ENCODE measurements around the gene FBXL7.

- TF ChIP-seq, protein P1, sequence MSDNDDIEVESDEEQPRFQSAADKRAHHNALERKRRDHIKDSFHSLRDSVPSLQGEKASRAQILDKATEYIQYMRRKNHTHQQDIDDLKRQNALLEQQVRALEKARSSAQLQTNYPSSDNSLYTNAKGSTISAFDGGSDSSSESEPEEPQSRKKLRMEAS (IDR thresholded peaks at IDR 0.05), result no peak
- TF ChIP-seq CTCF (IDR thresholded peaks at IDR 0.05; ENCODE audit: control extremely low read depth in 1 of 3, insufficient read depth in 1 of 3, low read depth in 1 of 3, low read length in 3 of 3) (no peak), ASH2L (IDR thresholded peaks at IDR 0.05; ENCODE audit: low read length) (no peak)
- TF ChIP-seq, protein P2, sequence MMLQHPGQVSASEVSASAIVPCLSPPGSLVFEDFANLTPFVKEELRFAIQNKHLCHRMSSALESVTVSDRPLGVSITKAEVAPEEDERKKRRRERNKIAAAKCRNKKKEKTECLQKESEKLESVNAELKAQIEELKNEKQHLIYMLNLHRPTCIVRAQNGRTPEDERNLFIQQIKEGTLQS (IDR thresholded peaks at IDR 0.05; ENCODE audit: insufficient read depth, low read depth, low read length), result no peak
Measured at GRCh38 chr5:15609076-15609725, 109.2 kb downstream of the FBXL7 start.

Data from H1 (cell line).